ENCODE measurements around the gene ABCC1. TPM values are rescaled to one million over a fixed set of nuclear protein-coding genes. Genes with fewer than 3 reads are reported as not detected.
"Not testable (repeated sequence)": the region's sequence is repeated elsewhere in the genome, so short reads cannot be mapped to it uniquely, and the experiment has no call there.

ABCC1 gene
- total RNA-seq, 4 donors from 2014 or later: 24.3 to 32.2 (median 25.7) TPM

DNA sequence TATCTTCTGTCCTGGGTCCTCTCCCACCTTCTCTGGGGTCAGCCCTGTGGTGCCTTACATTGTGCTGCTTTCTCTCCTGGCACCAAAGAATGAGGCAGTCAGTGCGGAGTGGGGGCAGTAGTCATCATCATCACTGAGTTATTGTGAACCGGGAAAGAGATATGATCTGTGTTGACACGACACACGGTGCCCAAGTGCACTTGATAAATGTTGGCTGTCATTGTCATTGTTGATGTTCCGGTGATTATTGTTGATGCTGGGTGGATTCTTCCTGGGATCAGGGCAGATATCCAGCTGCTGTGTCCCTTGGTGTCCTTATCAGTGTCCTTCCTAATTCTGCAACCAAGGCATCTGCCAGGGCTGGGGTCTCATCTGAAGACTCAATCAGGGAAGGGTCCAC is 152.2 kb downstream of the ABCC1 start:
- Histone ChIP-seq H3K27me3 (no peaks in the 10 kb centered on the region), H3K27ac (no peak overlapping the region), H3K4me1 (peaks cover 0 to 8% (median under 1%) of the 10 kb centered on the region in 4 donors), H3K4me3 (no peak overlapping the region), H3K9me3 (no peaks in the 10 kb centered on the region), H3K36me3 (peaks cover 2 to 49% (median 15%) of the 10 kb centered on the region in 3 donors)
- DNase-seq (ENCODE audit: low spot score in 2 of 2): no peak
- TF ChIP-seq POLR2A (IDR thresholded peaks at IDR 0.05) (no peak), CTCF (IDR thresholded peaks at IDR 0.05) (no peak), EP300 (IDR thresholded peaks at IDR 0.05) (no peak)
- 90 to 94% methylated on average over 5 of the region's 5 CpGs for WGBS, 2 donors

- 94 to 96% methylated on average over 4 of the region's 4 CpGs for WGBS, 2 donors
- H3K9me3 ChIP-seq: no peaks in the 10 kb centered on the region
- no peak for DNase-seq (ENCODE audit: low spot score in 2 of 2)
- peaks cover 2 to 57% (median 15%) of the 10 kb centered on the region in 3 donors for H3K36me3 ChIP-seq
- no peaks in the 10 kb centered on the region for H3K4me1 ChIP-seq
- TF ChIP-seq EP300 (IDR thresholded peaks at IDR 0.05) (no peak), POLR2A (IDR thresholded peaks at IDR 0.05) (no peak), CTCF (IDR thresholded peaks at IDR 0.05) (no peak)
- no peak overlapping the region for H3K27ac ChIP-seq
- H3K4me3 ChIP-seq: no peak overlapping the region
- H3K27me3 ChIP-seq: no peaks in the 10 kb centered on the region
These were observed 153.3 kb downstream of the ABCC1 start for GRCh38 chr16:16102738-16103137.

DNA sequence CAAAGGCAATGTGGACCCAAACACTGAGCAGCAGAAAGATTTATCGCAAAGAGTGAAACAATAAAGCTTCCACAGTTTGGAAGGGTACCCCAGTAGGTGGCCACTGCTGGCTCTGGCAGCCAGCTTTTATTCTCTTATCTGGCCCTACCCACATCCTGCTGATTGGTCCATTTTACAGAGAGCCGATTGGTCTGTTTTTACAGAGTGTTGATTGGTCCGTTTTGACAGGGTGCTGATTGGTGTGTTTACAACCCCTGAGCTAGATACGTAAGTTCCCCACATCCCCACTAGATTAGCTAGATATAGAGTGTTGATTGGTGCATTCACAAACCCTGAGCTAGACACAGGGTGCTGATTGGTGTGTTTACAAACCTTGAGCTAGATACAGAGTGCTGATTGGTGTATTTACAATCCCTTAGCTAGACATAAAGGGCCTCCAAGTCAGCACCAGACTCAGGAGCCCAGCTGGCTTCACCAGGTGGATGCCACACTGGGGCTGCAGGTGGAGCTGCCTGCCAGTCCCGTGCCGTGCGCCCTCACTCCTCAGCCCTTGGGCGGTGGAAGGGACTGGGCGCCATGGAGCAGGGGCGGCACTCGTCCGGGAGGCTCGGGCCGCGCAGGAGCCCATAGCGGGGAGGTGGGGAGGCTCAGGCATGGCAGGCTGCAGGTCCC is 154.9 kb downstream of the ABCC1 start:
- not testable (repeated sequence) for H3K27ac ChIP-seq

GRCh38 chr16:16104804-16105141 is 155.4 kb downstream of the ABCC1 start:
- not testable (repeated sequence) for H3K4me3 ChIP-seq; H3K27ac ChIP-seq; DNase-seq (ENCODE audit: low spot score in 2 of 2); H3K9me3 ChIP-seq; H3K4me1 ChIP-seq; H3K27me3 ChIP-seq
- peaks cover 2 to 56% (median 15%) of the 10 kb centered on the region in 3 donors for H3K36me3 ChIP-seq
- WGBS, 2 donors: 93 to 95% methylated on average over 13 to 16 of the region's 21 CpGs

More for the DNA sequence above, 154.9 kb downstream of the ABCC1 start:
- not testable (repeated sequence) for H3K4me3 ChIP-seq; H3K27me3 ChIP-seq; H3K4me1 ChIP-seq; DNase-seq (ENCODE audit: low spot score in 2 of 2); H3K9me3 ChIP-seq
- 91 to 94% methylated on average over 9 to 16 of the region's 16 CpGs for WGBS, 2 donors
- H3K36me3 ChIP-seq: peaks cover 2 to 51% (median 15%) of the 10 kb centered on the region in 3 donors

DNA sequence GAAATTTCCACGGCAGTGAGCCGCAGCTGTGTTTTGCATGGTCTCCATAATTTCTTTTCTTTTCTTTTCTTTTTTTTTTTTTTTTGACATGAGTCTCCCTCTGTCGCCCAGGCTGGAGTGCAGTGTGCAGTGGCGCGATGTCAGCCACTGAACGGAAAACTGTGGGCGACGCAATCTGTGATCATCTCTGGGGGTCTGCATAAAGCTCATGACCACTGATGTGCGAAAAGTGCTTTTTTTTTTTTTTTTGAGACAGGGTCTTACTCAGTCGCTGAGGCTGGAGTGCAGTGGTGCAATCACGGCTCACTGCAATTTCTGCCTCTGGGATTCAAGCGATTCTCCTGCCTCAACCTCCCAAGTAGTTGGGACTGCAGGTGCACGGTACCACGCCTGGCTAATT is 156.2 kb downstream of the ABCC1 start:
- H3K36me3 ChIP-seq: peaks cover 2 to 65% (median 15%) of the 10 kb centered on the region in 3 donors
- WGBS, 2 donors: 88 to 94% methylated on average over 14 of the region's 14 CpGs
- H3K4me1 ChIP-seq: no peaks in the 10 kb centered on the region

DNA sequence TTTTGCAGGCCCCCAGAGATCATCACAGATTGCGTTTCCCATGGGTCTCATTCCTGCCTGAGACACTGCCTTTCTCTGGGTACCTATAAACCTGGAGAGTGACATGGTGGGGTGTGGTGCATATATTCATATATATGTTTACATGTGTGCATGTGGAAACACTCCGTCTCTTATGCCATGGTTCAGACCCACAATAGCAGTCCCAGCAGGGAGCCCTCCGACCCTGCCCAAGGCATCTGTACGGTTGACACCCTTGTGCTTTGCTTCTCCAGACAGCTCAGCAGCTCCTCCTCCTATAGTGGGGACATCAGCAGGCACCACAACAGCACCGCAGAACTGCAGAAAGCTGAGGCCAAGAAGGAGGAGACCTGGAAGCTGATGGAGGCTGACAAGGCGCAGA is 157.1 kb downstream of the ABCC1 start:
- H3K4me1 ChIP-seq: no peaks in the 10 kb centered on the region
- DNase-seq (ENCODE audit: low spot score in 2 of 2): no peak
- H3K4me3 ChIP-seq: no peak overlapping the region
- H3K27me3 ChIP-seq: no peaks in the 10 kb centered on the region
- TF ChIP-seq EP300 (IDR thresholded peaks at IDR 0.05) (no peak), CTCF (IDR thresholded peaks at IDR 0.05) (no peak), POLR2A (IDR thresholded peaks at IDR 0.05) (no peak)
- H3K36me3 ChIP-seq: peaks cover 2 to 73% (median 15%) of the 10 kb centered on the region in 3 donors
- no peak overlapping the region for H3K27ac ChIP-seq
- H3K9me3 ChIP-seq: no peaks in the 10 kb centered on the region
- WGBS, 2 donors: 84 to 88% methylated on average over 6 of the region's 6 CpGs

More for the DNA sequence above, 156.2 kb downstream of the ABCC1 start:
- Histone ChIP-seq H3K27ac (no peak overlapping the region), H3K9me3 (no peaks in the 10 kb centered on the region), H3K4me3 (no peak overlapping the region), H3K27me3 (no peaks in the 10 kb centered on the region)
- DNase-seq (ENCODE audit: low spot score in 2 of 2): no peak
- TF ChIP-seq POLR2A (IDR thresholded peaks at IDR 0.05) (no peak), CTCF (IDR thresholded peaks at IDR 0.05) (no peak), EP300 (IDR thresholded peaks at IDR 0.05) (no peak)
